Chondrocyte (in vitro differentiated cells): ENCODE results near the gene LIMCH1. TPM values are rescaled to one million over a fixed set of nuclear protein-coding genes. Genes with fewer than 3 reads are reported as not detected.

Experiments used
- DNase-seq: peaks from one replicate; pipeline ENCODE4 v3.0.0; 2021; ENCODE audit warnings: mixed read lengths, low spot score
- H3K27ac Mint-ChIP-seq: one replicate; pipeline ENCODE4 v1.8.0; 2021; ENCODE audit warnings: mild to moderate bottlenecking, moderate library complexity, mixed read lengths; ENCODE audit not compliant: unreplicated experiment
- H3K27me3 Mint-ChIP-seq: 2 replicates; pipeline ENCODE4 v1.8.0; 2021; ENCODE audit warnings: low read depth, mixed read lengths
- H3K36me3 Mint-ChIP-seq: 2 replicates; pipeline ENCODE4 v1.8.0; 2021; ENCODE audit warnings: low read depth, mixed read lengths
- H3K4me1 Mint-ChIP-seq: 2 replicates; pipeline ENCODE4 v1.8.0; 2021; ENCODE audit warnings: low read depth, mild to moderate bottlenecking, mixed read lengths
- H3K4me3 Mint-ChIP-seq: one replicate; pipeline ENCODE4 v1.8.0; 2021; ENCODE audit warnings: mild to moderate bottlenecking, moderate library complexity, mixed read lengths; ENCODE audit not compliant: unreplicated experiment
- H3K9me3 Mint-ChIP-seq: 2 replicates; pipeline ENCODE4 v1.8.0; 2021; ENCODE audit warnings: low read depth, mixed read lengths
- total RNA-seq: library from RNA; stranded (reverse); gene quantifications from 3 replicates; pipeline ENCODE4 v1.2.1, GENCODE V29; 2021
- TF ChIP-seq, protein P1 (sequence below): fragments of 200-600 bp; sonication (generic); IDR thresholded peaks from 2 replicates; pipeline ENCODE4 v1.5.0; 2021; ENCODE audit warnings: antibody characterized with exemption, mild to moderate bottlenecking, moderate library complexity

The LIMCH1 gene
- total RNA-seq, 1 donor from 2014 or later, result 9.8 TPM

DNA sequence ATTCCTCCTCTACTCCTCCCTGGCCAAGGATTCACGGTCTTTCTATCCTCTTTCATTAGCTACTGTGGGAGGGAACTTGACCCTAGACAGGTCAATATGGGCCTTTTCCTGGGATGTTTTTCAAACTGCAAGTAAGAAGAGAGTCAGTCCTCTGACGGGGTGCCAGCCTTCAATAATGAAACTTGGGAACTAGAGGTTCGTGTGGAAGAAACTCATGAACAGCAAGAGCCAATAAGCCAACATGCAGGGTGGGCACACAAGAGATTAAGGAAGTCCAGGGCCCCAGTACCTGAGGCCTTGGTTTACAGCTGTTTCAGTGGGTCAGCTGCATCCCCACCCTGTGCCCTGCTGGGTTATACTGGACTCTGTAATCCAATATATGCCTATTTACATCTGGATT lies 49.3 kb downstream of the LIMCH1 start:
- Mint-ChIP-seq H3K36me3 (peaks cover 3% of the 10 kb centered on the region), H3K9me3 (peaks cover 17% of the 10 kb centered on the region), H3K27ac (no peak overlapping the region), H3K4me3 (no peak overlapping the region), H3K4me1 (peaks cover 6% of the 10 kb centered on the region), H3K27me3 (peaks cover 4% of the 10 kb centered on the region)
- TF ChIP-seq, protein P1, sequence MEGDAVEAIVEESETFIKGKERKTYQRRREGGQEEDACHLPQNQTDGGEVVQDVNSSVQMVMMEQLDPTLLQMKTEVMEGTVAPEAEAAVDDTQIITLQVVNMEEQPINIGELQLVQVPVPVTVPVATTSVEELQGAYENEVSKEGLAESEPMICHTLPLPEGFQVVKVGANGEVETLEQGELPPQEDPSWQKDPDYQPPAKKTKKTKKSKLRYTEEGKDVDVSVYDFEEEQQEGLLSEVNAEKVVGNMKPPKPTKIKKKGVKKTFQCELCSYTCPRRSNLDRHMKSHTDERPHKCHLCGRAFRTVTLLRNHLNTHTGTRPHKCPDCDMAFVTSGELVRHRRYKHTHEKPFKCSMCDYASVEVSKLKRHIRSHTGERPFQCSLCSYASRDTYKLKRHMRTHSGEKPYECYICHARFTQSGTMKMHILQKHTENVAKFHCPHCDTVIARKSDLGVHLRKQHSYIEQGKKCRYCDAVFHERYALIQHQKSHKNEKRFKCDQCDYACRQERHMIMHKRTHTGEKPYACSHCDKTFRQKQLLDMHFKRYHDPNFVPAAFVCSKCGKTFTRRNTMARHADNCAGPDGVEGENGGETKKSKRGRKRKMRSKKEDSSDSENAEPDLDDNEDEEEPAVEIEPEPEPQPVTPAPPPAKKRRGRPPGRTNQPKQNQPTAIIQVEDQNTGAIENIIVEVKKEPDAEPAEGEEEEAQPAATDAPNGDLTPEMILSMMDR, result no peak
- no peak for DNase-seq

DNA sequence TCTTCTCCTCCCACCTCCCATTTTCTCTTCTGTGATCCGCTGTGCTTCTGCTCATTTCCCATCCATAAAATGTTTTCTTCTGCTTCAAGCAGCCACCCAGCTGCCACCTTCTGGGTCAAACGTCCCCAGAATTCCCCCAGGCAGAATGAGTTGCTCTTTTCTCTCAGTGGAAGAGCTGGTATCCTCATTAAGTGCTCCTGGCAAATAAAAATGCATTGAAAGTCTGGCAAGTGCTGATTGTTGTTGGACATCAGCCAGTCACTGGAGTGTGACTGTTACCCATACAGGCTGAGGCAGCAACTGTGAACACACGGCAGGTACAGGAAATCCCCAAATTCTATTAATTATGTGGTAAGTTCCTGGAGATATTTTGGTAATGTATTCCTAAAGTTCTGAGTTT lies 52.6 kb downstream of the LIMCH1 start:
- Mint-ChIP-seq H3K27ac (no peak overlapping the region), H3K4me1 (peaks cover 6% of the 10 kb centered on the region), H3K27me3 (peaks cover 5% of the 10 kb centered on the region), H3K9me3 (no peaks in the 10 kb centered on the region), H3K4me3 (no peak overlapping the region), H3K36me3 (no peaks in the 10 kb centered on the region)
- DNase-seq, result no peak
- TF ChIP-seq, protein P1, result no peak

GRCh38 chr4:41594432-41594831 lies 56.5 kb downstream of the LIMCH1 start:
- Mint-ChIP-seq H3K4me3 (no peak overlapping the region), H3K27me3 (peaks cover 13% of the 10 kb centered on the region), H3K36me3 (no peaks in the 10 kb centered on the region), H3K9me3 (no peaks in the 10 kb centered on the region), H3K4me1 (peaks cover 6% of the 10 kb centered on the region), H3K27ac (no peak overlapping the region)
- TF ChIP-seq, protein P1, result no peak
- no peak for DNase-seq

DNA sequence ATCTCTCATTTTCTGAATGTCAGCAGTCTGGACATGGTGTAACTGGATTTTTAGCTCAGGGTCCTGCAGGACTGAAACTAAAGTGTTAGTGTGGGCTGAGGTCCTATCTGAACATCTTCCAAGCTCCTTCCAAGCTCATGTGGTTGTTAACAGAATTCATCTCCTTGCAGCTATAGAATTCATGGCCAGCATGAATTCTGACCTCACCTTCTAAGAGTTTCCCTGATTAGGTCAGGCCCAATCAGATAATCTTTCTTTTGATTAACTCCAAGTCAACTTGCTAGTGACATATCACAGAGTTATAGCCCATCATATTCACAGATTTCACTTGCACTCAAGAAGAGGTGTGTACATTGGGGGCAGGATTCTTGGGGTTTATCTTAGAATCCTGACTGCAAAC lies 59.5 kb downstream of the LIMCH1 start:
- Mint-ChIP-seq H3K4me1 (no peaks in the 10 kb centered on the region), H3K4me3 (no peak overlapping the region), H3K36me3 (no peaks in the 10 kb centered on the region), H3K27me3 (peaks cover 19% of the 10 kb centered on the region), H3K9me3 (no peaks in the 10 kb centered on the region), H3K27ac (no peak overlapping the region)
- DNase-seq, result no peak
- TF ChIP-seq, protein P1, result no peak

GRCh38 chr4:41598580-41598979 lies 60.6 kb downstream of the LIMCH1 start:
- H3K27ac Mint-ChIP-seq, result no peak overlapping the region
- H3K36me3 Mint-ChIP-seq, result no peaks in the 10 kb centered on the region
- H3K9me3 Mint-ChIP-seq, result no peaks in the 10 kb centered on the region
- no peaks in the 10 kb centered on the region for H3K4me1 Mint-ChIP-seq
- TF ChIP-seq, protein P1, result no peak
- DNase-seq, result no peak
- H3K4me3 Mint-ChIP-seq, result no peak overlapping the region
- peaks cover 19% of the 10 kb centered on the region for H3K27me3 Mint-ChIP-seq
